SK-N-MC (cell line): Measurements from ENCODE around the gene GBX1.

ENCODE experiments used
- DNase-seq: peaks from one replicate; pipeline ENCODE4 v3.0.0-alpha.2; 2011; ENCODE audit warnings: low read depth, low spot score
- H3K27ac ChIP-seq: fragments of 200-600 bp; sonication (generic); 2 replicates; pipeline ENCODE4 v1.5.1; 2016; ENCODE audit warnings: mixed run types
- H3K36me3 ChIP-seq: fragments of 200-600 bp; sonication (generic); 2 replicates; pipeline ENCODE4 v1.6.1; 2017; ENCODE audit warnings: antibody characterized with exemption, low read length, mixed read lengths; ENCODE audit not compliant: insufficient read depth
- H3K4me3 ChIP-seq: fragments of 200-600 bp; sonication (generic); 2 replicates; pipeline ENCODE4 v1.5.1; 2016
- H3K9ac ChIP-seq: fragments of 200-600 bp; sonication (generic); 2 replicates; pipeline ENCODE4 v1.8.0; 2017; ENCODE audit warnings: mixed run types, mixed read lengths; ENCODE audit not compliant: insufficient read length
- H3K9me3 ChIP-seq: fragments of 200-600 bp; sonication (generic); 2 replicates; pipeline ENCODE4 v1.6.1; 2017; ENCODE audit warnings: low read depth, mild to moderate bottlenecking, antibody characterized with exemption, low read length, moderate library complexity, mixed read lengths
- EZH2 ChIP-seq: fragments of 200-600 bp; sonication (generic); IDR thresholded peaks from one replicate; pipeline ENCODE4 v1.6.1; 2017; ENCODE audit warnings: antibody characterized with exemption
- FOXP2 ChIP-seq: optimal IDR thresholded peaks from 2 replicates; pipeline ENCODE3; 2011; ENCODE audit warnings: mild to moderate bottlenecking, moderate library complexity; ENCODE audit not compliant: insufficient read depth; ENCODE audit errors: extremely low read length, control extremely low read depth
- POLR2AphosphoS5 ChIP-seq: IDR thresholded peaks from 2 replicates; pipeline ENCODE4 v1.6.1; 2012; ENCODE audit warnings: mild to moderate bottlenecking, low read depth, low read length, borderline replicate concordance

Gene GBX1

GRCh38 chr7:151135525-151135845 is 32.0 kb downstream of the GBX1 start:
- H3K36me3 ChIP-seq: peaks cover 7% of the 10 kb centered on the region

GRCh38 chr7:151134743-151135524 is 32.6 kb downstream of the GBX1 start:
- TF ChIP-seq EZH2: no peak
- TF ChIP-seq FOXP2: no peak
- TF ChIP-seq POLR2AphosphoS5: no peak
- Histone ChIP-seq H3K9ac (no peak overlapping the region), H3K4me3 (no peak overlapping the region), H3K9me3 (no peaks in the 10 kb centered on the region), H3K36me3 (peaks cover 7% of the 10 kb centered on the region), H3K27ac (no peak overlapping the region)
- DNase-seq: no peak

More at GRCh38 chr7:151135525-151135845, 32.0 kb downstream of the GBX1 start:
- H3K9ac ChIP-seq: no peak overlapping the region
- H3K27ac ChIP-seq: no peak overlapping the region
- DNase-seq: no peak
- H3K4me3 ChIP-seq: no peak overlapping the region
- TF ChIP-seq POLR2AphosphoS5 (no peak), EZH2 (no peak), FOXP2 (no peak)
- no peaks in the 10 kb centered on the region for H3K9me3 ChIP-seq

- no peaks in the 10 kb centered on the region for H3K9me3 ChIP-seq
- no peak overlapping the region for H3K4me3 ChIP-seq
- TF ChIP-seq POLR2AphosphoS5 (no peak), FOXP2 (no peak), EZH2 (no peak)
- no peak overlapping the region for H3K27ac ChIP-seq
- no peak overlapping the region for H3K9ac ChIP-seq
- H3K36me3 ChIP-seq: peaks cover 10% of the 10 kb centered on the region; the same call in 1 of the 2 replicates
- no peak for DNase-seq
These were observed 33.3 kb downstream of the GBX1 start for GRCh38 chr7:151133986-151134742.

GRCh38 chr7:151133266-151133985 is 34.1 kb downstream of the GBX1 start:
- TF ChIP-seq POLR2AphosphoS5: no peak
- no peak for TF ChIP-seq FOXP2
- TF ChIP-seq EZH2: no peak
- Histone ChIP-seq H3K27ac (no peak overlapping the region), H3K36me3 (peaks cover 16% of the 10 kb centered on the region; the same call in 1 of the 2 replicates), H3K9me3 (no peaks in the 10 kb centered on the region), H3K9ac (no peak overlapping the region), H3K4me3 (no peak overlapping the region)
- no peak for DNase-seq

- Histone ChIP-seq H3K27ac (no peak overlapping the region), H3K9ac (no peak overlapping the region), H3K9me3 (no peaks in the 10 kb centered on the region), H3K4me3 (no peak overlapping the region), H3K36me3 (peaks cover 19% of the 10 kb centered on the region; the same call in 1 of the 2 replicates)
- no peak for DNase-seq
- TF ChIP-seq EZH2 (no peak), POLR2AphosphoS5 (no peak), FOXP2 (no peak)
These were observed 34.9 kb downstream of the GBX1 start for GRCh38 chr7:151132461-151133205.

GRCh38 chr7:151131592-151132293 is 35.8 kb downstream of the GBX1 start:
- Histone ChIP-seq H3K4me3 (no peak overlapping the region), H3K9ac (no peak overlapping the region), H3K9me3 (no peaks in the 10 kb centered on the region), H3K27ac (no peak overlapping the region), H3K36me3 (peaks cover 19% of the 10 kb centered on the region; the same call in 1 of the 2 replicates)
- TF ChIP-seq POLR2AphosphoS5 (no peak), FOXP2 (no peak), EZH2 (no peak)
- no peak for DNase-seq

GRCh38 chr7:151131224-151131591 is 36.3 kb downstream of the GBX1 start:
- no peak for TF ChIP-seq EZH2
- TF ChIP-seq FOXP2: no peak
- no peak for TF ChIP-seq POLR2AphosphoS5
- Histone ChIP-seq H3K27ac (no peak overlapping the region), H3K9me3 (no peaks in the 10 kb centered on the region), H3K36me3 (peaks cover 19% of the 10 kb centered on the region; the same call in 1 of the 2 replicates), H3K4me3 (no peak overlapping the region), H3K9ac (no peak overlapping the region)
- DNase-seq: no peak
